NCI-H82 treated with DMSO at 0.1 percent for 48 hours (cell line): ENCODE data around the gene GPR161.

Source experiments
- DNase-seq: peaks from one replicate; lab custom pipeline; 2025; ENCODE audit not compliant: unreplicated experiment; lab: John Stamatoyannopoulos, UW

The GPR161 gene

DNA sequence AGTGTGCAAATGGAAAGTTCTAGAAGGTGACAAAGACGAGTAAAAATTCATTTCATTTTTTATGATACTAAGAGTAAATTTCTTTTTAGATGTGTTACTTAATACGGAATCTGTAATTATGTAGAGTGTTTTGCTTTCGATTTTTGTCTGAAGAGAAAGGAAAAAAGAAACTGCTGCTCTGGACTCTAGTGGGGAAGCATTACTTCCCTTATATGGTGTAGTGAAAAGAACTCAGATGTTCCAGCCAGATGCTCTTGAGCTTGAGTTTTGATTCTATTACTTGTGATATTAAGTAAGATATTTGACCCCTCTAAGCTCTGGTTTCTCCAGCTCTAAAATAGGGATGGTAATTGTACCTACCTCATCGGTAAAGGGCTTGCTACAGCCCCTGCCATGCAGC is 12.2 kb upstream of the GPR161 start:
- no peak for DNase-seq

DNA sequence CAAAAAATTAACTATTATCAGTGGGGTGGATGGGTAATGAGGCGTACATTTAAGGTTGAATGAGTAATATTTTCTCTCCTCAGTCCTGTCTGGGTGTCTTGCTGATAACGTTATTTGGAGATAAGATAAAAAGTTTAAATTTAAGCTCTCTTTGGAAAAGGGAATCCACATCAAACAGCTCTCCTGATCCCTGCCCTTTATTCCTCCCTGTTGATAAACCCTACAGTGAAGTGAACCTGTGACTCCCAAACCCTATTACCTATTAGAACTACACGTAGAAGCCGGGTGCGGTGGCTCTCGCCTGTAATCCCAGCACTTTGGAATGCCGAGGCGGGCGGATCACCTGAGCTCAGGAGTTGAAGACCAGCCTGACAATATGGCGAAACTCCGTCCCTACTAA is 9.9 kb upstream of the GPR161 start:
- DNase-seq, result no peak

DNA sequence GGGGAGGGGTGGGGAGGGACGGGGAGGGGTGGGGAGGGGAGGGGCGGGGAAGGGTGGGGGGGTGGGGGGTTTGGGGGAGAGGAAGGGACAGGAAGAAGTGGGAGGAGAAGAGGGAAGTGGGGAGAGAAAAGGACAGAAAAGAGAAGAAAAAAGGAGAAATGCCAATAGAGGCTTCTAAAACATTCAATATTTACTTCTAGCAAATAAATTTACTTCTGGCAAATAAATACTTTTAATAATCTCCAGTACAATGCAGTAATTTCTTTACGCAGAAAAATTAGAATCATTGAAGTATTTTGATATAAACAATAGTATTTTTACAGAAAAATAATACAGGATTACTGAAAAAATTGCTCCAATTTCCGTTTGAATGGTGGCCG is 9.4 kb upstream of the GPR161 start:
- DNase-seq, result no peak

DNA sequence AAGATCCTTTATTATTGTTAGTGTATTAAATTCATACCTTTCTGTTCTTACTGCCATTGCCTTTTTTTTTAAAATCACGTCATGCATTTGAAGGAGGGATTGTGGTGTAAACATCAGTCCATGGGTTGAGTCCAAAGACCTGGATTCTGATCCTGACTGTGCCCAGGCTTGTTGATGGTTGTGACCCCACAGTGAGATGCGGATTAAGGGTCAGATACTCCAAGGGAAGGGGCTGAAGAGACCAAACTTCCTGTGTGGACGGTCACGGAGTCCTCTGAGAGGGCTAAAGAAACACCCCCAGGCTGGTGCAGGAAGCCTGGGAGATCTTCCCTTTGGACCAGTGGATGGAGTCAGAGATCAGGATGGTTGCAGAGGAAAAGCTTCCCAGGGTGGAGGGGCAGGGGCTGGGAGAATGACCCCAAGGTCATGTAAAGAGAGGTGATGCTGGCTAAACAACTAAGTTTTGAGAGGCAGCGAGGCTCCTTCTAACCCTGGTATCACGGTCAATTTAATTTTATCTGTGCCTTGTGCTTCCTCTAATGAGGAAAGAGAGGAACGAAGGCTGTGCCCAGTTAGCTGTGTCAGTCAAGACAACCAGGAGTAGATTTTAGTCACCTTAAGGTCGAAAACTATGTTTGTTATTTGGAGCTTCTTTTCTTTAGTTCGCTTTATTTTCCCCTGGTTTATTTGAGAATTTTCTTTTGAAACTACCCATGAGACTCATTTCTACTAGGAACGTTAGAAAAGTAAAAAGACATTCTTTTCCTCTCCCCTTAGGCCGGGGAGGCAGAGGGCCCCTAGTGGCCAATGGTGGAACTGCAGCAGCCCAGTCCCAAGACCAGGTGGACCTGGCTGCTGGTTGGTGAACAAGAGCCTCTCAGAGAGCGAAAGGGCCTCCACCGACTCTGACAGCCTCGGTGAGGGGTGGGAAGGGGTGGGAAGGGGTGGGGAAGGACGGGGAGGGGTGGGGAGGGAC is 8.7 kb upstream of the GPR161 start:
- peak; percentile 63 for DNase-seq

DNA sequence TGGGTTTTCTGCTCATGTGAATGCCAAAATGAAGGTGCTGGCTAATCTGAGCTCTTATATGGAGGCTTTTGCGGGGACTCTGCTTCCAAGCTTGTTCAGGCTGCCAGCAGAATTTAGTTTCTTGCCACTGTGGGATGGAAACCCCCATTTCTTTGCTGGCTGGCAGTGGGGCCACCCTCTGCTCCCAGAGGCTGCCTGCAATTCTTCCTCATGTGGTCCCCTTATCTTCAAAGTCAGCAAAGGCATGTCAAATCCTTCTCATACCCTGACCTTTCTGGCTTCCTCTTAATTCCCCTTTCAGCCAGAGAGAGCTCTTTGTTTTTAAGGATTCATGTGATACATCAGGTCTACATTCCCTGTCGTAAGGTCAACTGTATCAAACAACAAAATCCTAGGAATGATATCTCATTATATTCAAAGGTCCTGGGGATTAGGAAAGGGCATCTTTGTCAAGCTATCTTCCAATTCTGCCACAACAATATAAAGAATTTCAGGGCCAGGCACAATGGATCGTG is 5.2 kb upstream of the GPR161 start:
- no peak for DNase-seq

DNA sequence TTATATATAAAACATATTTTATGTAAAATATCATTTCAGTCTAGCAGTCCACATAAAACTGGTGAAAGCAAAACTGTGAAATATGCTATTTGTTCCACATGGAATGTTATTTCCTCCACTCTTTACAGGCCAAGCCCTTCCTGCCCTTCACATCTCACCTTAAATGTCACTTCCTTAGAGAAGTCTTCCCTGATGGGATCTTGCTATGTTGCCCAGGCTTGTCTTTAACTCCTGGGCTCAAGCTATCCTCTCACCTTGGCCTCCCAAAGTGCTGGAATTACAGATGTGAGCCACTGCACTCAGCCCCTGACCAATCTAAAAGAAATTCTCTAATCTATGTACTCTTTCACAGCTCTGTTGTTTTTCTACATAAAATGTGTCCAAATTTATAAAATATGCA is 2.3 kb upstream of the GPR161 start:
- no peak for DNase-seq

DNA sequence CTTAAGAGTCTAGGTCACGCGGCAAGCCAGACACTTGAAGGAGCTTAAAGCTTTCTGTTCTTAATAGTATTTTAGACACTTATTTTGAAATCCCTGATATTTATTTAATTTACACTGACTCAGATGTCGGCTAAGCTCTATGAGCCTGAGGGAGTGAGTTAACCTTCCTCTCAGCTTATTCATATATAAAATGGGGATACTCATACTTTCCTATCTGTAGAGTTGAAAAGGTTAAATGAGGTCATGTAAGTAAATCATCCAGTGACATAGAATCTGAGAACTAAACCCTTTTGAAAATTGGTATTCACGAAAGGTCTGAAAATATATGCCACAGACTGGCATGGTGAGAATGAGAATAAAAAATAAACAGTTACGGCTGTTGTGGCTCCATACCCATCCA is 1.4 kb upstream of the GPR161 start:
- DNase-seq, result no peak

DNA sequence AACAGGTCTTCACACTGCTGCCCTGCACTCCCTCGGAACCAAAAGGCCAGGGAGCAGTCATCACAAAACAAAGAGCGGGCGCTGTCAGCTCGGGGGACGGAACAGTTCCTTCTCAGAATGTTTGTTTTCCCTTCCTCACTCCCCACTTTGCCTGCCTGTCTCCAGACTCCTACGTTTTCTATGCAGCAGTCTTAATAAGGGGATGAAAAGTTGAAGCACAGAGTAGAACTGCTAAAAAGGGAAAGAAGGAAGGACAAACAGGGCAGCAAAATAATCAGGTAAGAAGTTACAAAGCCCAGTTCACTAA is 738 bp upstream of the GPR161 start:
- no peak for DNase-seq

DNA sequence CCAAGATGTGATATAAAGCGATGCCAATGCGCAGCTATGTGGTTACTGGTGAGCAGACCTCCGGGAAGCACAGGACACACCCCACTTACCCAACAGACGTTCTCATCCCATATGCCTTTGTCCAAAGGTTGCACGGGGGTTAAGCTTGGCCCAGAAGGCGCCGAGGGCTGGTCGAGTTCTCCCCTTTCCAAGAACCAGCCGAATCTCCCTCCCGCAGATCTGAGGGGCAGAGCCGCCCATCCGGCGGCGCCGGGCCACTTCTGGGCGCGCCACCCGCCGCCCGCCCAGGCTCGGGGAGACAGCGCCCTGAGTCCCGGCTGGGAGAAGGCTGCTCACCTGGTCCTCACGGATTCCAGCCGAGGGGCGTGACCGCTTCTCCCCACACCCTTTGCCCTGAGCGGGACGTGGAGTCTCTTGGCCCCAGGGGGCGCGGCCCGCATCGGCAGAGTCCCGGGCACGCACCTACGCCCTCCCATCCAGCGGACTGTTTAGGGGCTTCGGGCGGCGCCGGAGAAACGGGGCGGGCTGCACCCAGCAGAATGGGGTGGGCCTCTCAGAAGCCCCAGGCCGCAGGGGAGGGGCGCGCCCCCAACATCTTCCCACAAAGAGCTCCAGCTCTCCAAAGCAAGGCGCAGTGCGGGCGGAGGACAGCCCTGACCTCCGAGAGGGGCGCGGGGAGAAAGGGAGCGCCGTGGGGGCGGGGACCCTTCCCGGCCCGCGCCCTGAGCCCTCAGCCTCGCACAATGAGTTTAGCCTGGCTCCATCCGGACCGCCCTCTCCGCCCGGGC is 615 bp downstream of the GPR161 start:
- no peak for DNase-seq

DNA sequence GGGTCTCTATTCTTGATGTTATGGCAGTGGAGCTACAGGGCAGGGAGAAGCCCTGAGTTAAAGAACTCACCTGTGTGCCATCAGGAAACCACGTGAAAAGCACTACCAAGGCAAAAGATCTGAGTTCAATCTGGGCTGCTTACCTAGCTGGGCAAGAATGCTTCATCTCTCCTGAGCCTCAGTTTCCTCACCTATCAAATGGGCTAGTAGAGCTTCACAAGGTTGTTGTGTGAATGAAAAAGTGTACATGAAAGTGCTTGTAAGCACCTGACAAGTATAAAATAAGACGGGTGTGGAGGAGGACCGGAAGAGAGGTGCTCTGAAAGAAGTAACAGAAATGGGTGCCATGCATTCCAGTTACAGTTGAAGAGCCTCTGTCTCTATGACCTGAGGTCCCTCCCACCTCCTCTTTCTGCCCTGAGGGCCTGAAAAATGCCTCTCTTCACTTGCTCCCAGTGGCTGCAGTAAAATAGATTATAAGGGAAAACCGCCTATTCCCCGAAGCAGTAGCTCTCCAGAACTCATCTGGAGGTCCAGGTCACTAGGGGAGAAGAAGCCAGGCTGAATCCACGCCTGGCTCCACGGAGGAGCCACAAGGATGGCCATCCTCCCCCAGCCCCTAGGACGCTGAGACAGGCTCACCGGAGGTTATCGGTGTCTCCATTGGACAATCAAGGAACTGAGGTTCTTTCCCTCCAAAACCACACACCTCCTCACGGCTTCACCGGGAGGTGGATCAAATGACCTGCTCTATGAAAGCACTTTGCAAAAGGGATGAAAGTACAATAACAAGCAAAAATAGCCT is 1.4 kb downstream of the GPR161 start:
- DNase-seq, result no peak

DNA sequence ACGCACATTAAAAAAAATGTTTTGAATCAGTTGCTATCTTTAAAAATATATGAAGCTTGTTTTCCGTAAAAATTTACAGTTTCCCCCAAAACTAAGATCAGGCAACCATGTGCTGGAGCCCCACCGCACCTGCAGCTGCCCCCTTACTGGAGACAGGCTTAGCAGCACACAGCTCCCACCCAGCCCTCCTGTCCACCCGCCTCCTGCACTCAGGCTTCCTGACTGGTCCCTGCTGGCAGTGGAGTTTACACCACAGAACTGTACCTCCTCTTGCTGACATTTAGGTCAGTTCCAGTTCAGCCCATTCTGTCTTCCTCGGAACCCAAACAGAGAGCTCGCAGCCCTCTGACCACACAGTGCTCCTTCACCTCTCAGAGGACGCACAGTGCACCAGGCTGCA is 2.1 kb downstream of the GPR161 start:
- DNase-seq, result no peak

DNA sequence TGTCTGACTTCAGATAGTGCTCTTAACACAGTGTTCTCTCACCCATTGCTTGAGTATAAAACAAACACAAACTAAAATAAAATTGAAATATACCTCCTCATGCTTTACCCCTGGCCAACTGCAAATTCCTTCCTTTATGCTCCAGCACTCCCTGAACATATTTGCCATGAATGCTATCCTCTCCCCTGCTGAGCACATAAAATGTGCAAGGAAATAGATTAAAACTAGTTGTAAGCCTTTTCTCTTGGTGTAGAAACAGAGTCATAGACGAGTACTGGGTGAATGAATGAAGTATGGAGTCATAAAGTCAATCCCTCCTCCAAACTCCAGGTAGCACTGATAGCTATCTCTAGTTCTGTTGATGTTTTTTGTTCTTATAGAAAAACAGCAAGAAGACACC is 2.6 kb downstream of the GPR161 start:
- no peak for DNase-seq

DNA sequence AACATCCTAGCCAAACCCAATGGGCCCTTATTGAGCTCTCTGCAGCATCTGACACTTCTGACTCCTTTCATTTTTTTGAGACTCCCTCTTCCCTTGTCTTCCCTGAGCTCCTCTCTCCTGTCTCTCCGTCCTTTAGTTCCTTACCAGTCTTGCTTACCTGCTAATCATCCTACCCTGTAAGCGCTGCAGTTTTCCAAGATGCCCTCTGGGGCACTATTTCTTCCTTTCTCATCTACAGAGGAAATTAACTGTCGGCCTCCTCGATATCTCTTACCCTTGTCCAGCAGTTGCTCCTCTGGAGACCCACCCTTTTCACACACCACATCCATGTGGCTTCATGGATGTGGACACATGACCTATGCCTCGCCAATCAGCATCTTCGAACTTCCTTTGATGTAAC is 6.8 kb downstream of the GPR161 start:
- no peak for DNase-seq

DNA sequence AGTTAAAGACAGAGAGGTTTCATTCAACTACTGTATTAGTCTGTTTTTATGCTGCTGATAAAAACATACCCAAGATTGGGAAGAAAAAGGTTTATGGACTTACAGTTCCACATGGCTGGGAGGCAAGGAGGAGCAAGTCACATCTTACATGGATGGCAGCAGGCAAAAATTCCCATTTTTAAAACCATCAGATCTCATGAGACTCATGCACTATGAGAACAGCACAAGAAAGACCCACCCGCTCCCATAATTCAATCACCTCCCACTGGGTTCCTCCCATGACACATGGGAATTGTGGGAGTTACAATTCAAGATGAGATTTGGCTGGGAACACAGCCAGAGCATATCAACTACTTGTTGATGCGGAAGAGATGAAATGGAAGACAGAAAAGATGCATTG is 9.2 kb downstream of the GPR161 start:
- DNase-seq, result no peak

DNA sequence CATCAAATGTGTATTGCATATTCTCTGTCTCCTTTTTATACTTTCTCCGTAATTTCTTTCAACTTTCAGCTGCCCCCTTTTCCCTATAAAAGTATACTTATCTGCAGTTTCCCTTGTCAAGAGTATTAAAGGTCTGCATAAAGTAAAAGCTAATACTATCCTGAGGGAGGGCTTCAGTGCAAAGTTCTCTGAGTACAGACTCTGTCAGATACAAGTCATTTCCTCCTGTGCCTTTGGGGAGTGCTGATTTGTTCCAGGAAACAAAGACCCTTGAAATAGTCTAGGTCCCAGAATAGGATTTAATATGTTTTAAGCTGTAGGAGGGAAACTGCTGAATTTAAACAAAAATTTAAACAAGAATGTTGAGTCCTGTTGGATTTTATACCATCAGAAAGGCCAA is 11.7 kb downstream of the GPR161 start:
- DNase-seq, result no peak

DNA sequence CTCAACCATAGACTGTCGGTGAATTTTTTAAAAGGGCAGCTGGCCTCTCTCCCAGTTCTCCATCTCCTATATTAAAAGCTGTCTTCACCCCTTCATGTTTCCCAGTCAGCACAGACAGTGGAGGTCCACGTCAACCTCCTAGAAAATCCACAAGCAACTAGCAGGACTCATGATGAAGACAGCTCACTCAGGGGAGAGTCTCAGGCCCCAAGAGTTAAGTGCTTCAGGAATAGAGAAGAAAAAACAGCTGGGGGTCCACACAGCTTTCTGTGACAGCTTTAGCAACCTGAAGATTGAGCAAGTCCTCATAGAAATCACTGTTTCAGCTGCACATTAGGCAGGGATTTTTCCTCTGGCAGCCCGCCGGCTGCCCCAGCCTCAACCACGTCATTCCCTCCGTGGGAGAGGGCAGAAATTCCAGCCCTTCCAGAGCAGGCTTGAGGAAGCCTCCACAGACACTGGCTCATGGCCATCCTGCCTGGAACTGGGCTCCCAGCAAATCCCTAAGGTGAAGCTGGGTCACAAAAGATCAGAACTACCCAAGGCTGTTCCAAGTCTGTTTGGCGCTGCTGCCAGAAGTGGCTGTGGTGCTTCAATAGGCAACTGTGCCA is 15.2 kb downstream of the GPR161 start:
- no peak for DNase-seq

DNA sequence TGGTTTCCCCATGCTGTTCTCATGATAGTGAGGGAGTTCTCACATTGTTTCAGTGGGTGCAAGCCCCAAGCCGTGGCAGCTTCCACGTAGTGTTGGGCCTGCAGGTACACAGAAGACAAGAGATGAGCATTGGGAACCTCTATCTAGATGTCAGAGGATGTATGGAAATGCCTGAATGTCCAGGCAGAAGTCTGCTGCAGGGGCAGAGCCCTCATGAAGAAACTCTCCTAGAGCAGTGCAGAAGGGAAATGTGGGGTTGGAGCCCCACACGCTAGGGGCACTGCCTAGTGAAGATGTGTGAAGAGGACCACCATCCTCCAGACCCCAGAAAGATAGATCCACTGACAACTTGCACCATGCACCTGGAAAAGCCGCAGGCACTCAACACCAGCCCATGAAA is 17.0 kb downstream of the GPR161 start:
- no peak for DNase-seq

DNA sequence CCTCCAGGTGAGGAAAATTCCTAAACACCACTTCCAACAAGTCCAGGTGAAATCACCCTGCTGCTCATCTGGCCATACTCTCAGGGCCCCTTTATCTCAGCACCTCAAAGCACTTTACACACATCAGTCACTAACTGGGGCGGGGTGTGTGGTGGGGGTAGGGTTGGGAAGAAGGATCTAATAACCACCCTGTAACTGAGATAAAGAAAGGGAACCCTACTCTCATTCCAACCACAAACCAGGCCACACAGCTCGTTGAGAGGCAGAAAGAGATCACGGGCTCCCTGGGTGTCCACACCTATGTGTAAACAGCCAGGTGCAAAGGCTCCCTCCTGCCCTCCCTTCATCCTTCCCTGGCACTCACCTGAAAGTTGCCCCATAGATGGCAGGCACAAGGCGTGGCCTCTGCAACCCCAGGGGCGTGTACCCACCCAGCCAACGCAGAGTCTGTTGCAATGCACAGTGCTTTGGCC is 20.4 kb downstream of the GPR161 start:
- DNase-seq, result no peak

DNA sequence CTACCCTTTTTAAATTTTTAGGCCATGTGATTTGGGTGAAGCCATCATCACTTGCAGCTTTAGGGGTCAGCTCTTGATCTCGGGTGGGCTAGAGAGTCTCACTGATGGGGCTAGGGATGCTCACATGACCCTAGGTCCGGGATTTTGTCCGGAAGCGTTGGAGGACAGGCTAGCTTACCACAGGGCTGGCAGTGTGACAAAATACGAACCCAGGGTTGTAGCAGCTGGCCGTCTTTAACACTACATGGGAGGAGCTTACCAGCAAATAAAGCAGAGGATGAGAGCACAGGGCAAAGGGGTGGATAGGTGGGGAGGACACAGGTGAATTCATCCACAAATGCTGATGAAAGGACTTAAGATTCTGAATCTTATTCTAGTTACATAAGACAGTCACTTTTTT is 21.9 kb downstream of the GPR161 start:
- DNase-seq, result no peak

DNA sequence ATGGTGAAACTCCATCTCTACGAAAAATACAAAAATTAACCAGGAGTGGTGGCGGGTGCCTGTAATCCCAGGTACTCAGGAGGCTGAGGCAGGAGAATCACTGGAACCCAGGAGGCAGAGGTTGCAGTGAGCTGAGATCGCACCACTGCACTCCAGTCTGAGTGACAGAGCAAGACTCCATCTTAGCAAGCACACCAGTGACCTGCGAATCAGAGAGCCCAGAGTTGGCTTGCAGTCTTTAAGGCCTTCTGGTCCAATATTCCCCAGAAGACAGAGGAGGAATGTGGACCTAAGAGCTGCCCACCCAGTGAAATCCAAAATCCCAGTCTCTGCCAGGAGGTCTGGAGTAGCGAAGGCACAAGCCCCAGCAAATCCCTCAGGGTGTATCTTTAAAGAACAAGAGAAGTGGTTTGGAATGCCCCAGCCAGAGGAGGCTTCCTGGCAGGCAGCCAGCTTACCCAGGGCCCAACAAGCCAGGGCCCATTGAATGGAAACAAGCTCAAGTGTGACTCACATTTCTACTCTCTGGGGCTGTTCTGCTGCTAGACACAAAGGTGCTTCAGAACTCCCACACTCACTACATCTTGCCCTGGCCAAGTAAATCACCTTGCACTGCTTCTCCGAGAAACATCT is 23.9 kb downstream of the GPR161 start:
- no peak for DNase-seq
